Skeletal muscle tissue (tissue), 4 donors: ENCODE results near the gene CDH7. TPM values are rescaled to one million over a fixed set of nuclear protein-coding genes. Genes with fewer than 3 reads are reported as not detected.

Source experiments
- H3K27ac ChIP-seq: one replicate; pipeline ENCODE4 v1.7.0; 2013; ENCODE audit warnings: mild to moderate bottlenecking, low read depth, low read length, inconsistent platforms
- H3K27me3 ChIP-seq, 3 donors: one replicate each; pipeline ENCODE4 v1.7.0; 2013; ENCODE audit warnings: low read length in 3 of 3; ENCODE audit not compliant: control insufficient read depth in 3 of 3, insufficient read depth in 3 of 3
- H3K36me3 ChIP-seq, 3 donors: one replicate each; pipeline ENCODE4 v1.7.0; 2013; ENCODE audit warnings: low read length in 3 of 3; ENCODE audit not compliant: control insufficient read depth in 3 of 3, insufficient read depth in 3 of 3
- H3K4me1 ChIP-seq, 3 donors: one replicate each; pipeline ENCODE4 v1.7.0; 2013; ENCODE audit warnings: low read length in 3 of 3, mild to moderate bottlenecking in 3 of 3; ENCODE audit not compliant: control insufficient read depth in 3 of 3, insufficient read depth in 3 of 3
- H3K4me3 ChIP-seq, 3 donors: one replicate each; pipeline ENCODE4 v1.7.0; 2013; ENCODE audit warnings: low read length in 3 of 3
- H3K9ac ChIP-seq, 3 donors: one replicate each; pipeline ENCODE4 v1.7.0; 2013; ENCODE audit warnings: low read length in 3 of 3, mild to moderate bottlenecking in 3 of 3, moderate library complexity in 2 of 3, low read depth in 1 of 3
- H3K9me3 ChIP-seq, 3 donors: one replicate each; pipeline ENCODE4 v1.7.0; 2013; ENCODE audit warnings: low read length in 3 of 3; ENCODE audit not compliant: control insufficient read depth in 3 of 3
- total RNA-seq: library from RNA; depleted of rRNA; stranded (reverse); fragments of >200 nt; gene quantifications from one replicate; pipeline ENCODE4 v1.2.3, GENCODE V29; 2014
- donor health status: Osteomylitis.

Gene CDH7
- total RNA-seq, 1 donor from 2014 or later = 0.52 TPM

GRCh38 chr18:65815506-65815905 lies 64.7 kb downstream of the CDH7 start:
- H3K4me3 ChIP-seq = no peak overlapping the region
- no peak overlapping the region for H3K27ac ChIP-seq
- no peak overlapping the region for H3K9ac ChIP-seq
- peaks cover 0 to 2% (median 0%) of the 10 kb centered on the region in 3 donors for H3K9me3 ChIP-seq
- no peaks in the 10 kb centered on the region for H3K27me3 ChIP-seq
- H3K4me1 ChIP-seq = no peaks in the 10 kb centered on the region
- no peaks in the 10 kb centered on the region for H3K36me3 ChIP-seq

DNA sequence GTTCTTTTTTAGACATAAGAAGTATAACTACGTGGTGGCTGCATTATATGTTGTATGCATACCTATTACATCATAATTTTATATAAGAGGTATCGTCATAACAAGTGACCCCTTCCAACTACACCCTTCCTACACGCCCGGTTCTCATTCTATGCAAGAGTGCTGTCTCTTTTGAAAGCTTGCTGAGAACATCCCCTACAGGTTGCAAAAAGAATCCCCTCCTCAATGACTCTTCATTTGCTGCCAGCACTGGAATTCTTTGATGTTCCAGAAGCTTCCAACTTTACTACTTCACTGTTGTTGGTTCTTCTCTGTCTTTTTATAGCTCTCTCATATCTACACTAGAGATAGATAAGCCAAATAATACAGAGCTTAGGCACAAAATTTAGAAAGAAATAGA lies 66.4 kb downstream of the CDH7 start:
- peaks cover 0 to 2% (median 0%) of the 10 kb centered on the region in 3 donors for H3K9me3 ChIP-seq
- H3K36me3 ChIP-seq = no peaks in the 10 kb centered on the region
- no peak overlapping the region for H3K4me3 ChIP-seq
- H3K9ac ChIP-seq = no peak overlapping the region
- H3K27ac ChIP-seq = no peak overlapping the region
- H3K27me3 ChIP-seq = no peaks in the 10 kb centered on the region
- no peaks in the 10 kb centered on the region for H3K4me1 ChIP-seq

- H3K4me1 ChIP-seq = no peaks in the 10 kb centered on the region
- no peaks in the 10 kb centered on the region for H3K36me3 ChIP-seq
- H3K27ac ChIP-seq = no peak overlapping the region
- no peak overlapping the region for H3K9ac ChIP-seq
- H3K9me3 ChIP-seq = peaks cover 0 to 2% (median 0%) of the 10 kb centered on the region in 3 donors
- no peak overlapping the region for H3K4me3 ChIP-seq
- H3K27me3 ChIP-seq = no peaks in the 10 kb centered on the region
Observed at GRCh38 chr18:65821911-65822310, 71.1 kb downstream of the CDH7 start.

DNA sequence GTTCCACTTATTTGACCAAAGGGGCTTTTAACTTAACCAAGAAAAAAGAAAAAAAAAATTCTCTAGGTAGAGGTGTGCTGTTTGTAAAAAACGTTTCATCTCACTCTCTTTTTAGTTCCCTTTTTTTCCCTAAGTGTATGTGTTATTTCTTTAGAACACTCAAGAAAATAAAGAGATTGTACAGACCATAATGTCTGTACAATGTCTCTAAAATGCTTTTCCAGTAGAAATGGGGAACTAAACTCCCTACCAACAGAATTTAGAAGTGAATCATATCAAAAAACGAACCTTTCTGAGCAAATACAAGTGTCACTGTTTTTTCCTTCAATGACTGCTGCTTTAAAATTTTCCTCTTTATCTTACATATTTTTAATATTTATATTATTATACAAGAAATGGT lies 72.0 kb downstream of the CDH7 start:
- no peaks in the 10 kb centered on the region for H3K27me3 ChIP-seq

DNA sequence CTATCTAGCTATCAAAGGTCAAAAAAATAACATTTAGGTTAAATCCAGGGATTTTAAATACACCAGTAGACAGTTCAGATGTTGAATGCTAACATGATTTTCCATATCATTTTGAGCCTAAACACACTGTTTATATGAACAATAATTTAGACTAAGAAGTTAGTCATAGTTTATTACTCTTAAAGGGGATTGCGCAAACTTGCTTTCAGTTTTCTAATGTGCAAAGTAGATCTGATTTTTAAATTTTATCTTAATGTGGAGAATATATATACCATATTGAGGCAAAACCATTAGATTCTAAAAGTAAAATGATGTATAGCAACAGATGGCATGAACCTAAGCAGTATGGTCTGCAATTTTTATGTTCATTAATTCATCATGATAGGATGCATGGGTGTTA lies 76.6 kb downstream of the CDH7 start:
- Histone ChIP-seq H3K9ac (no peak overlapping the region), H3K4me1 (no peaks in the 10 kb centered on the region), H3K27ac (no peak overlapping the region), H3K4me3 (no peak overlapping the region), H3K36me3 (no peaks in the 10 kb centered on the region), H3K27me3 (no peaks in the 10 kb centered on the region), H3K9me3 (no peaks in the 10 kb centered on the region)

More for the DNA sequence above, 72.0 kb downstream of the CDH7 start:
- H3K4me1 ChIP-seq = no peaks in the 10 kb centered on the region
- no peak overlapping the region for H3K9ac ChIP-seq
- H3K36me3 ChIP-seq = no peaks in the 10 kb centered on the region
- no peak overlapping the region for H3K27ac ChIP-seq
- H3K4me3 ChIP-seq = no peak overlapping the region
- H3K9me3 ChIP-seq = peaks cover 0 to 2% (median 0%) of the 10 kb centered on the region in 3 donors

- H3K9me3 ChIP-seq = peaks cover 0 to 2% (median 0%) of the 10 kb centered on the region in 3 donors
- H3K4me3 ChIP-seq = no peak overlapping the region
- no peaks in the 10 kb centered on the region for H3K27me3 ChIP-seq
- H3K9ac ChIP-seq = no peak overlapping the region
- no peak overlapping the region for H3K27ac ChIP-seq
- H3K36me3 ChIP-seq = no peaks in the 10 kb centered on the region
- H3K4me1 ChIP-seq = no peaks in the 10 kb centered on the region
Observed at GRCh38 chr18:65835881-65836280, 85.1 kb downstream of the CDH7 start.

GRCh38 chr18:65846107-65846506 lies 95.3 kb downstream of the CDH7 start:
- H3K4me3 ChIP-seq = no peak overlapping the region
- H3K27ac ChIP-seq = no peak overlapping the region
- no peak overlapping the region for H3K9ac ChIP-seq
- H3K36me3 ChIP-seq = no peaks in the 10 kb centered on the region
- no peaks in the 10 kb centered on the region for H3K4me1 ChIP-seq
- no peaks in the 10 kb centered on the region for H3K9me3 ChIP-seq
- H3K27me3 ChIP-seq = no peaks in the 10 kb centered on the region

- Histone ChIP-seq H3K4me3 (no peak overlapping the region), H3K9me3 (no peaks in the 10 kb centered on the region), H3K4me1 (no peaks in the 10 kb centered on the region), H3K27ac (no peak overlapping the region), H3K36me3 (no peaks in the 10 kb centered on the region), H3K9ac (no peak overlapping the region), H3K27me3 (no peaks in the 10 kb centered on the region)
Observed at GRCh38 chr18:65852273-65852672, 101.5 kb downstream of the CDH7 start.

DNA sequence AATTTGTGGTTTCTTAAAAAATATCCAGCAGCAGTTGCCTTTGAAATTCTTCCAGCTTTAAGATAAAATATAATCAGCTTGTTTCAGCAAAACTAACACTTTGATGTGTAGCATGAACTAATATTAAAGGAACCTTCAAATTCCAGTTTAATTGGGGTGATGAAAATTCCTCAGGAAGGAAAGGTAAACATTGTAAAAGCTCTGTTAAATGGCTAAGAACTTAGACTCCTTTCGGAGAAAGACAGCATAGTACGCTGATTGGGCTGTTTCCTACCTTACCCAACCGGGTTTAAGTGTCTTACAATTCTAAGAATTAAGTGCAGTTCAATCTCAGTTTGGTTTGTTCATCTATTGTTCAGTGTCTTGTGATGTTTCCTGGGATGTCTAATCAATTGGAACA lies 108.3 kb downstream of the CDH7 start:
- Histone ChIP-seq H3K4me3 (no peak overlapping the region), H3K27ac (no peak overlapping the region), H3K4me1 (no peaks in the 10 kb centered on the region), H3K9me3 (no peaks in the 10 kb centered on the region), H3K27me3 (no peaks in the 10 kb centered on the region), H3K36me3 (no peaks in the 10 kb centered on the region), H3K9ac (no peak overlapping the region)

DNA sequence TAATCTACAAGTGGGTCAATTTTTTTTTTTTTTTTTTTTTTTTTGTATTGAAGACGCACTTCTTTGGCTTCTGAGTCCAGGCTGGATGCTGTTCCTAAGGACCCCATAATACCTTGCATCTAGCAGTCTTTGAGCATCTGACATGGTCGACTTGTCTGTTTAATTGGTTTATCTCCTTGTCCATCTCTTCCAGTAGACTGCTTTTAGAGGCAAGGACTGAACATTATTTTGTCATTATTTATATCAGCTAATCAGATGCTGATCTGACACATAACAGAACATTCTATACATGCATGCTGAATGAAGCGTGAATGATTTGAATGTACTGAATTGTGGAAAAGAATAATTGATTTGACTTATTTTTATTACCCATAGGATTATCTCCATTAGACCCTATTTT lies 118.7 kb downstream of the CDH7 start:
- Histone ChIP-seq H3K4me3 (no peak overlapping the region), H3K36me3 (no peaks in the 10 kb centered on the region), H3K27me3 (no peaks in the 10 kb centered on the region), H3K27ac (no peak overlapping the region), H3K4me1 (no peaks in the 10 kb centered on the region), H3K9ac (no peak overlapping the region), H3K9me3 (no peaks in the 10 kb centered on the region)

GRCh38 chr18:65876310-65876709 lies 125.5 kb downstream of the CDH7 start:
- Histone ChIP-seq H3K36me3 (no peaks in the 10 kb centered on the region), H3K4me1 (no peaks in the 10 kb centered on the region), H3K9ac (no peak overlapping the region), H3K9me3 (no peaks in the 10 kb centered on the region), H3K4me3 (no peak overlapping the region), H3K27me3 (no peaks in the 10 kb centered on the region), H3K27ac (no peak overlapping the region)
